ENCODE results near the gene GAB1.

- TF ChIP-seq, protein P1, sequence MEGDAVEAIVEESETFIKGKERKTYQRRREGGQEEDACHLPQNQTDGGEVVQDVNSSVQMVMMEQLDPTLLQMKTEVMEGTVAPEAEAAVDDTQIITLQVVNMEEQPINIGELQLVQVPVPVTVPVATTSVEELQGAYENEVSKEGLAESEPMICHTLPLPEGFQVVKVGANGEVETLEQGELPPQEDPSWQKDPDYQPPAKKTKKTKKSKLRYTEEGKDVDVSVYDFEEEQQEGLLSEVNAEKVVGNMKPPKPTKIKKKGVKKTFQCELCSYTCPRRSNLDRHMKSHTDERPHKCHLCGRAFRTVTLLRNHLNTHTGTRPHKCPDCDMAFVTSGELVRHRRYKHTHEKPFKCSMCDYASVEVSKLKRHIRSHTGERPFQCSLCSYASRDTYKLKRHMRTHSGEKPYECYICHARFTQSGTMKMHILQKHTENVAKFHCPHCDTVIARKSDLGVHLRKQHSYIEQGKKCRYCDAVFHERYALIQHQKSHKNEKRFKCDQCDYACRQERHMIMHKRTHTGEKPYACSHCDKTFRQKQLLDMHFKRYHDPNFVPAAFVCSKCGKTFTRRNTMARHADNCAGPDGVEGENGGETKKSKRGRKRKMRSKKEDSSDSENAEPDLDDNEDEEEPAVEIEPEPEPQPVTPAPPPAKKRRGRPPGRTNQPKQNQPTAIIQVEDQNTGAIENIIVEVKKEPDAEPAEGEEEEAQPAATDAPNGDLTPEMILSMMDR (IDR thresholded peaks at IDR 0.05): no peak
- no peak for TF ChIP-seq ZFX (IDR thresholded peaks at IDR 0.05; ENCODE audit: borderline replicate concordance)
Measured at GRCh38 chr4:143481361-143481760, 144.7 kb downstream of the GAB1 start.

Data from 22Rv1 (cell line).